ENCODE results near the gene TRIM7.
A peak's percentile ranks its signal among the peaks of the same experiment; 100 is the strongest.

DNA sequence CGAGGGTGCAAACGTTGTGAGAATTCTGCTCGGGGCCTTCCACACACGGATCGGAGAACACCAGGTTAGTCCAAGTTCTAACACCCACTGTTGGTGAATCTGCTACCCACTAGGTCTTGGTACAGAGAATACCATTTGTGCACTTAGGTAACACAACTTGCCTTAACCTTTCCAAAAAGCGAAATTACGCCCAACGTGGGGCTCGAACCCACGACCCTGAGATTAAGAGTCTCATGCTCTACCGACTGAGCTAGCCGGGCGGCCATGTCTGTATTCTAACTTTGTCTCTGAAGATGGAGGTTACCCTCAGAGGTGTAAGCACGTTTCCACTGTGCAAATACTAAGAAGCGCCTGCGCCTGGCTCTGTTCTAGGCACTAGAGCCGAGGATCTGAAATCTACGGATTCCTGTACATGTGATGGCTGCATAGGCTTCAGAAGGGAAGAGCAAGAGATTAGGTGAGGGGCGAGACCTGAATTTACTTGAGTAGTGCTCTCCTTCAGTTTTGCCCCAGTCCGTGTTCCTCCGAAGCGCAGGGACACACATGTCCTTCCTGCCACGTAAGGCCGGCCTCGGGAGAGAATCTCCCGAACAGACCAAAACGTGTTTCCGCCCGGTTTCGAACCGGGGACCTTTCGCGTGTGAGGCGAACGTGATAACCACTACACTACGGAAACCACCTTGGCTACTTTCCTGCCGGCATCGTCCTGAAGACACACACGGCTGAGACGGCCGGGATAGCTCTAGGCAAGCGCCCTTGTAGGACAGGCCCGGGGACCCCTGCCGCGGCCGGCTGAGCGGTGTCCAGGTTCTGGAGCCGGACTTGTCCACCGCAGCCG is 17.0 kb upstream of the TRIM7 start:
- TF ChIP-seq, protein P1, sequence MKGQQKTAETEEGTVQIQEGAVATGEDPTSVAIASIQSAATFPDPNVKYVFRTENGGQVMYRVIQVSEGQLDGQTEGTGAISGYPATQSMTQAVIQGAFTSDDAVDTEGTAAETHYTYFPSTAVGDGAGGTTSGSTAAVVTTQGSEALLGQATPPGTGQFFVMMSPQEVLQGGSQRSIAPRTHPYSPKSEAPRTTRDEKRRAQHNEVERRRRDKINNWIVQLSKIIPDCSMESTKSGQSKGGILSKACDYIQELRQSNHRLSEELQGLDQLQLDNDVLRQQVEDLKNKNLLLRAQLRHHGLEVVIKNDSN (IDR thresholded peaks at IDR 0.05), result peak; percentile 42; the same call in 1 of the 2 replicates
- no peak for TF ChIP-seq TAF1 (IDR thresholded peaks at IDR 0.05; ENCODE audit: low read depth)
- no peak for TF ChIP-seq ZBTB7A (IDR thresholded peaks at IDR 0.05; ENCODE audit: low read depth)
- TF ChIP-seq YY1 (IDR thresholded peaks at IDR 0.05; ENCODE audit: low read depth), result peak; percentile 80
- TF ChIP-seq, protein P2, sequence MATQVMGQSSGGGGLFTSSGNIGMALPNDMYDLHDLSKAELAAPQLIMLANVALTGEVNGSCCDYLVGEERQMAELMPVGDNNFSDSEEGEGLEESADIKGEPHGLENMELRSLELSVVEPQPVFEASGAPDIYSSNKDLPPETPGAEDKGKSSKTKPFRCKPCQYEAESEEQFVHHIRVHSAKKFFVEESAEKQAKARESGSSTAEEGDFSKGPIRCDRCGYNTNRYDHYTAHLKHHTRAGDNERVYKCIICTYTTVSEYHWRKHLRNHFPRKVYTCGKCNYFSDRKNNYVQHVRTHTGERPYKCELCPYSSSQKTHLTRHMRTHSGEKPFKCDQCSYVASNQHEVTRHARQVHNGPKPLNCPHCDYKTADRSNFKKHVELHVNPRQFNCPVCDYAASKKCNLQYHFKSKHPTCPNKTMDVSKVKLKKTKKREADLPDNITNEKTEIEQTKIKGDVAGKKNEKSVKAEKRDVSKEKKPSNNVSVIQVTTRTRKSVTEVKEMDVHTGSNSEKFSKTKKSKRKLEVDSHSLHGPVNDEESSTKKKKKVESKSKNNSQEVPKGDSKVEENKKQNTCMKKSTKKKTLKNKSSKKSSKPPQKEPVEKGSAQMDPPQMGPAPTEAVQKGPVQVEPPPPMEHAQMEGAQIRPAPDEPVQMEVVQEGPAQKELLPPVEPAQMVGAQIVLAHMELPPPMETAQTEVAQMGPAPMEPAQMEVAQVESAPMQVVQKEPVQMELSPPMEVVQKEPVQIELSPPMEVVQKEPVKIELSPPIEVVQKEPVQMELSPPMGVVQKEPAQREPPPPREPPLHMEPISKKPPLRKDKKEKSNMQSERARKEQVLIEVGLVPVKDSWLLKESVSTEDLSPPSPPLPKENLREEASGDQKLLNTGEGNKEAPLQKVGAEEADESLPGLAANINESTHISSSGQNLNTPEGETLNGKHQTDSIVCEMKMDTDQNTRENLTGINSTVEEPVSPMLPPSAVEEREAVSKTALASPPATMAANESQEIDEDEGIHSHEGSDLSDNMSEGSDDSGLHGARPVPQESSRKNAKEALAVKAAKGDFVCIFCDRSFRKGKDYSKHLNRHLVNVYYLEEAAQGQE (IDR thresholded peaks at IDR 0.05; ENCODE audit: low read depth), result no peak
- peak; percentile 14; the same call in 1 of the 2 replicates for TF ChIP-seq NFIC (IDR thresholded peaks at IDR 0.05)
- TF ChIP-seq RAD21 (IDR thresholded peaks at IDR 0.05; ENCODE audit: low read depth), result no peak
- no peak for TF ChIP-seq FOXM1 (IDR thresholded peaks at IDR 0.05; ENCODE audit: borderline replicate concordance, low read depth)
- TF ChIP-seq, protein P3, sequence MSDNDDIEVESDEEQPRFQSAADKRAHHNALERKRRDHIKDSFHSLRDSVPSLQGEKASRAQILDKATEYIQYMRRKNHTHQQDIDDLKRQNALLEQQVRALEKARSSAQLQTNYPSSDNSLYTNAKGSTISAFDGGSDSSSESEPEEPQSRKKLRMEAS (IDR thresholded peaks at IDR 0.05), result peak; percentile 54
- TF ChIP-seq CEBPB (IDR thresholded peaks at IDR 0.05), result peak; percentile 57; the same call in 1 of the 2 replicates
- TF ChIP-seq EP300 (IDR thresholded peaks at IDR 0.05; ENCODE audit: borderline replicate concordance), result peak; percentile 6; the same call in 1 of the 2 replicates
- no peak for TF ChIP-seq EGR1 (IDR thresholded peaks at IDR 0.05)
